H1 (cell line): ENCODE results near the gene ERC1. TPM values are rescaled to one million over a fixed set of nuclear protein-coding genes. Genes with fewer than 3 reads are reported as not detected.

ENCODE experiments used
- CTCF ChIA-PET: fragments of 300-600 bp; sonication (Branson Sonifier 250); formaldehyde crosslinking; loops from one replicate; lab custom pipeline; 2021; ENCODE audit not compliant: partially characterized antibody; lab: Charles Lee
- POLR2A ChIA-PET: fragments of 300-600 bp; sonication (Branson Sonifier 250); formaldehyde crosslinking; loops from one replicate; lab custom pipeline; 2021; ENCODE audit warnings: inconsistent platforms; ENCODE audit not compliant: partially characterized antibody; lab: Charles Lee
- DNase-seq, 2 experiments: peaks; one replicate each; pipeline versions ENCODE4 v3.0.0 to v3.0.0-alpha.2; 2010 to 2022; ENCODE audit warnings: low spot score in 2 of 2, low read depth in 1 of 2, mixed read lengths in 1 of 2
- FAIRE-seq: peaks from 2 replicates; lab custom pipeline; 2011; peaks lifted over from hg19 to GRCh38; lab: Jason Lieb, UNC
- H2AFZ ChIP-seq: 2 replicates; pipeline ENCODE4 v1.8.1; 2012; ENCODE audit warnings: low read length, inconsistent platforms
- H2AK5ac ChIP-seq: 2 replicates; pipeline ENCODE4 v1.6.1; 2013; ENCODE audit warnings: low read depth, low read length
- H2BK120ac ChIP-seq: replicated peaks from 2 replicates; pipeline ENCODE3; 2013; ENCODE audit warnings: low read depth, low read length, inconsistent platforms
- H2BK12ac ChIP-seq: 2 replicates; pipeline ENCODE4 v1.6.1; 2013; ENCODE audit warnings: low read depth, low read length
- H2BK15ac ChIP-seq: 2 replicates; pipeline ENCODE4 v1.6.1; 2013; ENCODE audit warnings: low read length
- H2BK20ac ChIP-seq: 2 replicates; pipeline ENCODE4 v1.6.1; 2013; ENCODE audit warnings: low read length
- H2BK5ac ChIP-seq: 2 replicates; pipeline ENCODE4 v1.6.1; 2013; ENCODE audit warnings: low read depth, low read length
- H3K14ac ChIP-seq: 2 replicates; pipeline ENCODE4 v1.6.1; 2013; ENCODE audit warnings: inconsistent platforms; ENCODE audit not compliant: insufficient read length
- H3K18ac ChIP-seq: 2 replicates; pipeline ENCODE4 v1.6.1; 2013; ENCODE audit warnings: low read length; ENCODE audit errors: extremely low read depth
- H3K23ac ChIP-seq: 2 replicates; pipeline ENCODE4 v1.6.1; 2013; ENCODE audit warnings: inconsistent platforms; ENCODE audit not compliant: insufficient read length
- H3K23me2 ChIP-seq: 2 replicates; pipeline ENCODE4 v1.6.1; 2013; ENCODE audit warnings: low read depth, low read length
- H3K27ac ChIP-seq: 2 replicates; pipeline ENCODE4 v1.6.1; 2011; ENCODE audit warnings: low read depth, low read length, inconsistent platforms
- H3K27me3 ChIP-seq, 4 experiments: replicated peaks in 1 of 4; 1 replicate in 1 of 4; 2 replicates in 3 of 4; pipeline versions ENCODE4 v1.6.1 to v1.8.1; 2011 to 2013; ENCODE audit warnings: low read length in 3 of 4, mild to moderate bottlenecking in 3 of 4, inconsistent platforms in 2 of 4, mixed read lengths in 2 of 4, moderate library complexity in 1 of 4; ENCODE audit not compliant: control insufficient read depth in 3 of 4, insufficient read depth in 3 of 4; ENCODE audit errors: extremely low read depth in 1 of 4
- H3K36me3 ChIP-seq, 4 experiments: 2 replicates each; pipeline versions ENCODE4 v1.6.1 to v1.8.1; 2011 to 2013; ENCODE audit warnings: mild to moderate bottlenecking in 4 of 4, low read length in 3 of 4, moderate library complexity in 2 of 4, control low read depth in 1 of 4, inconsistent platforms in 1 of 4; ENCODE audit not compliant: insufficient read depth in 4 of 4, control insufficient read depth in 2 of 4
- H3K4ac ChIP-seq: replicated peaks from 2 replicates; pipeline ENCODE3; 2013; ENCODE audit warnings: low read length, low read depth, mixed read lengths, inconsistent platforms; ENCODE audit not compliant: insufficient read length
- H3K4me1 ChIP-seq, 4 experiments: replicated peaks in 1 of 4; 1 replicate in 1 of 4; 2 replicates in 3 of 4; pipeline versions ENCODE4 v1.6.1 to v1.8.1; 2011 to 2013; ENCODE audit warnings: low read length in 3 of 4, inconsistent platforms in 2 of 4, mixed read lengths in 1 of 4; ENCODE audit not compliant: insufficient read depth in 4 of 4, control insufficient read depth in 3 of 4
- H3K4me2 ChIP-seq, 2 experiments: 2 replicates each; pipeline versions ENCODE4 v1.6.1 to v1.8.1; 2011 to 2013; ENCODE audit warnings: low read depth in 2 of 2, low read length in 2 of 2, control low read depth in 1 of 2, inconsistent platforms in 1 of 2, mild to moderate bottlenecking in 1 of 2; ENCODE audit not compliant: insufficient read depth in 1 of 2
- H3K4me3 ChIP-seq, 4 experiments: fragments of 200-600, 300-600 bp in 1 of 4; sonication (generic), shearing (Covaris generic), sonication (Bioruptor Twin) in 1 of 4; 2 replicates each; pipeline versions ENCODE4 v1.5.1 to v1.8.1; 2011 to 2016; ENCODE audit warnings: low read length in 4 of 4, low read depth in 3 of 4, control low read depth in 2 of 4, inconsistent platforms in 2 of 4, mild to moderate bottlenecking in 2 of 4, mixed read lengths in 1 of 4, moderate library complexity in 1 of 4; ENCODE audit not compliant: insufficient read depth in 2 of 4; ENCODE audit errors: extremely low read depth in 1 of 4
- H3K56ac ChIP-seq: replicated peaks from 2 replicates; pipeline ENCODE3; 2013; ENCODE audit warnings: low read depth, mild to moderate bottlenecking, mixed read lengths, low read length, inconsistent platforms; ENCODE audit not compliant: insufficient read length
- H3K79me1 ChIP-seq: 2 replicates; pipeline ENCODE4 v1.6.1; 2013; ENCODE audit warnings: low read depth, low read length, control low read depth
- H3K79me2 ChIP-seq, 2 experiments: 2 replicates each; pipeline versions ENCODE4 v1.6.1 to v1.8.1; 2012 to 2013; ENCODE audit warnings: low read length in 2 of 2, mild to moderate bottlenecking in 2 of 2, inconsistent platforms in 1 of 2; ENCODE audit not compliant: insufficient read depth in 2 of 2, control insufficient read depth in 1 of 2
- H3K9ac ChIP-seq, 4 experiments: replicated peaks in 1 of 4; 1 replicate in 1 of 4; 2 replicates in 3 of 4; pipeline versions ENCODE4 v1.6.1 to v1.8.1; 2011 to 2013; ENCODE audit warnings: low read depth in 3 of 4, low read length in 3 of 4, control low read depth in 2 of 4, mild to moderate bottlenecking in 2 of 4, moderate library complexity in 2 of 4, inconsistent platforms in 1 of 4; ENCODE audit errors: extremely low read depth in 1 of 4
- H3K9me3 ChIP-seq, 2 experiments: 2 replicates each; pipeline versions ENCODE4 v1.6.1 to v1.8.1; 2012 to 2013; ENCODE audit warnings: mild to moderate bottlenecking in 2 of 2, moderate library complexity in 2 of 2, control low read depth in 1 of 2, inconsistent platforms in 1 of 2, low read depth in 1 of 2, low read length in 1 of 2, mixed read lengths in 1 of 2; ENCODE audit not compliant: insufficient read depth in 2 of 2
- H4K20me1 ChIP-seq, 2 experiments: replicated peaks in 1 of 2; 2 replicates each; pipeline versions ENCODE3 to v1.8.1; 2011 to 2013; ENCODE audit warnings: inconsistent platforms in 2 of 2, low read length in 2 of 2, mild to moderate bottlenecking in 1 of 2; ENCODE audit not compliant: insufficient read depth in 2 of 2, control insufficient read depth in 1 of 2
- H4K5ac ChIP-seq: 2 replicates; pipeline ENCODE4 v1.6.1; 2013; ENCODE audit warnings: low read length, low read depth, mixed read lengths, inconsistent platforms; ENCODE audit not compliant: insufficient read length
- H4K8ac ChIP-seq: 2 replicates; pipeline ENCODE4 v1.8.0; 2013; ENCODE audit warnings: mild to moderate bottlenecking, moderate library complexity, low read length, inconsistent platforms; ENCODE audit not compliant: insufficient read depth; ENCODE audit errors: extremely low read depth
- H4K91ac ChIP-seq: replicated peaks from 2 replicates; pipeline ENCODE3; 2013; ENCODE audit warnings: low read length, mixed read lengths, inconsistent platforms; ENCODE audit not compliant: insufficient read length
- CHD2 ChIP-seq: IDR thresholded peaks from 2 replicates; pipeline ENCODE4 v1.6.1; 2012; ENCODE audit warnings: low read length, improper control_type of control experiment
- CREB1 ChIP-seq: IDR thresholded peaks from 2 replicates; pipeline ENCODE4 v1.6.1; 2012; ENCODE audit warnings: inconsistent platforms
- EZH2 ChIP-seq: fragments of 200-600 bp; sonication (generic); IDR thresholded peaks from 2 replicates; pipeline ENCODE4 v1.7.1; 2012; ENCODE audit warnings: low read depth, mild to moderate bottlenecking, moderate library complexity, low read length, inconsistent platforms; ENCODE audit not compliant: severe bottlenecking
- GABPA ChIP-seq: IDR thresholded peaks from 2 replicates; pipeline ENCODE4 v1.6.1; 2011; ENCODE audit warnings: mild to moderate bottlenecking, low read length, moderate library complexity, borderline replicate concordance; ENCODE audit not compliant: insufficient read depth
- GTF2F1 ChIP-seq: IDR thresholded peaks from 2 replicates; pipeline ENCODE4 v1.6.1; 2012; ENCODE audit warnings: low read depth, low read length, improper control_type of control experiment, borderline replicate concordance
- HDAC2 ChIP-seq, 2 experiments: fragments of 300-600 bp in 1 of 2; sonication (generic) in 1 of 2; IDR thresholded peaks; 2 replicates each; pipeline ENCODE4 v1.6.1; 2011 to 2012; ENCODE audit warnings: low read depth in 2 of 2, low read length in 2 of 2, mild to moderate bottlenecking in 2 of 2, moderate library complexity in 2 of 2, borderline replicate concordance in 1 of 2, inconsistent platforms in 1 of 2
- HDAC6 ChIP-seq: IDR thresholded peaks from one replicate; pipeline ENCODE4 v1.7.1; 2012; ENCODE audit warnings: low read depth, mild to moderate bottlenecking, inconsistent platforms, low read length, moderate library complexity
- JUN ChIP-seq: IDR thresholded peaks from 2 replicates; pipeline ENCODE4 v1.6.1; 2011; ENCODE audit warnings: low read depth, mild to moderate bottlenecking, improper control_type of control experiment, low read length
- MAFK ChIP-seq: IDR thresholded peaks from 2 replicates; pipeline ENCODE4 v1.6.1; 2012; ENCODE audit warnings: low read depth, mild to moderate bottlenecking, improper control_type of control experiment, low read length
- RAD21 ChIP-seq, 2 experiments: IDR thresholded peaks in 1 of 2; conservative IDR thresholded peaks in 1 of 2; 2 replicates each; pipeline ENCODE4 v1.6.1; 2011; ENCODE audit warnings: low read depth in 2 of 2, low read length in 2 of 2, improper control_type of control experiment in 1 of 2, inconsistent platforms in 1 of 2, mild to moderate bottlenecking in 1 of 2, moderate library complexity in 1 of 2
- RBBP5 ChIP-seq: IDR thresholded peaks from 2 replicates; pipeline ENCODE4 v1.7.1; 2012; ENCODE audit warnings: low read depth, mild to moderate bottlenecking, inconsistent platforms, low read length, moderate library complexity, borderline replicate concordance
- SAP30 ChIP-seq: fragments of 300-600 bp; sonication (generic); IDR thresholded peaks from 2 replicates; pipeline ENCODE4 v1.7.1; 2012; ENCODE audit warnings: low read length, moderate library complexity, mild to moderate bottlenecking, inconsistent platforms; ENCODE audit not compliant: insufficient read depth, insufficient replicate concordance
- SIRT6 ChIP-seq: IDR thresholded peaks from one replicate; pipeline ENCODE4 v1.7.1; 2012; ENCODE audit warnings: low read length, inconsistent platforms
- SP2 ChIP-seq: IDR thresholded peaks from 2 replicates; pipeline ENCODE4 v1.6.1; 2012; ENCODE audit warnings: mild to moderate bottlenecking, low read length, inconsistent platforms
- SP4 ChIP-seq: IDR thresholded peaks from 2 replicates; pipeline ENCODE4 v1.6.1; 2012; ENCODE audit warnings: low read length, inconsistent platforms
- TAF7 ChIP-seq: optimal IDR thresholded peaks from 2 replicates; pipeline ENCODE3; 2011; ENCODE audit warnings: low read depth, mild to moderate bottlenecking, inconsistent platforms, low read length, moderate library complexity, borderline replicate concordance
- polyA plus RNA-seq, 7 experiments: library from polyadenylated mRNA; depleted of rRNA in 3 of 7; stranded (reverse) in 5 of 7; unstranded in 2 of 7; fragments of >200 nt in 5 of 7; fragments of 200-250 nt in 2 of 7; gene quantifications; 1 replicate in 5 of 7; 2 replicates in 1 of 7; 4 replicates in 1 of 7; pipeline versions ENCODE4 v1.2.1 to v1.2.3, GENCODE V29; 2011 to 2013; ENCODE audit warnings: missing spikeins in 2 of 7, mixed read lengths in 2 of 7
- total RNA-seq: library from RNA; stranded (reverse); fragmentation: NEBNext Ultra II Directional; extraction: Animal tissue kit (Norgen Biotek cat#: 25700); gene quantifications from 2 replicates; pipeline ENCODE4 v1.2.1, GENCODE V29; 2021

Gene ERC1
- total and polyA plus RNA-seq, 2 of the 8 experiments (the other 6 are each of a cell fraction or from before 2014, with no cell fraction given) = 7.8 to 45.7 TPM

- H3K79me1 ChIP-seq = peaks cover 3% of the 10 kb centered on the region; the same call in 1 of the 2 replicates
- DNase-seq (no peak), FAIRE-seq (no peak)
- no peak overlapping the region for H3K9ac ChIP-seq
- H3K4me3 ChIP-seq = no peak overlapping the region
- H3K14ac ChIP-seq = no peak overlapping the region
- no peak overlapping the region for H4K5ac ChIP-seq
- H2BK20ac ChIP-seq = no peak overlapping the region
- peaks cover 0 to 4% (median 3%) of the 10 kb centered on the region in 4 experiments; a peak in 4 of 7 replicates for H3K4me1 ChIP-seq
- no peak overlapping the region for H3K4ac ChIP-seq
- H3K18ac ChIP-seq = no peak overlapping the region
- peaks cover 0 to 4% of the 10 kb centered on the region in 2 experiments for H4K20me1 ChIP-seq
- no peak overlapping the region for H2AK5ac ChIP-seq
- H4K8ac ChIP-seq = no peak overlapping the region
- H3K4me2 ChIP-seq = no peak overlapping the region
- no peak overlapping the region for H3K56ac ChIP-seq
- no peak overlapping the region for H2BK15ac ChIP-seq
- no peak overlapping the region for H3K23ac ChIP-seq
- H3K79me2 ChIP-seq = peaks cover 0 to 35% of the 10 kb centered on the region in 2 experiments; a peak in 3 of 4 replicates
- H2BK120ac ChIP-seq = no peak overlapping the region
- H3K9me3 ChIP-seq = no peaks in the 10 kb centered on the region
- H4K91ac ChIP-seq = no peak overlapping the region
- H2BK5ac ChIP-seq = no peak overlapping the region
- H2BK12ac ChIP-seq = no peak overlapping the region
- ChIA-PET CTCF (no interaction called here), POLR2A (no interaction called here)
- no peak overlapping the region for H2AFZ ChIP-seq
- no peak overlapping the region for H3K27ac ChIP-seq
- no peaks in the 10 kb centered on the region for H3K36me3 ChIP-seq
- H3K23me2 ChIP-seq = no peaks in the 10 kb centered on the region
- TF ChIP-seq CHD2 (no peak), EZH2 (no peak), HDAC2 (IDR thresholded peaks at IDR 0.05; ENCODE audit: borderline replicate concordance in 1 of 2, low read depth in 2 of 2, low read length in 2 of 2) (no peak), JUN (no peak), SP2 (no peak), RBBP5 (no peak), SAP30 (no peak), SIRT6 (no peak), HDAC6 (no peak), SP4 (no peak), CREB1 (no peak), RAD21 (IDR thresholded peaks at IDR 0.05 in 1 of 2, conservative IDR thresholded peaks at IDR 0.05 in 1 of 2; ENCODE audit: low read depth in 2 of 2, low read length in 2 of 2) (no peak), GTF2F1 (no peak), MAFK (no peak), TAF7 (no peak), GABPA (no peak)
- H3K27me3 ChIP-seq = no peaks in the 10 kb centered on the region
Measured at GRCh38 chr12:1044199-1044598, 53.2 kb downstream of the ERC1 start.
